Endodermal cell (in vitro differentiated cells): Measurements from ENCODE around the gene AXIN2. TPM values are rescaled to one million over a fixed set of nuclear protein-coding genes. Genes with fewer than 3 reads are reported as not detected.

Source experiments
- DNase-seq: peaks from one replicate; pipeline ENCODE4 v3.0.0-alpha.2; 2017
- H3K27ac ChIP-seq: 2 replicates; pipeline ENCODE4 v1.5.1; 2013; ENCODE audit warnings: mild to moderate bottlenecking, low read depth, low read length, moderate library complexity
- H3K27me3 ChIP-seq: 2 replicates; pipeline ENCODE4 v1.6.1; 2013; ENCODE audit warnings: mild to moderate bottlenecking, low read length, moderate library complexity; ENCODE audit not compliant: insufficient read depth, control insufficient read depth, poor library complexity, severe bottlenecking
- H3K36me3 ChIP-seq: 2 replicates; pipeline ENCODE4 v1.7.0; 2013; ENCODE audit warnings: mild to moderate bottlenecking, low read length, moderate library complexity; ENCODE audit not compliant: control insufficient read depth, insufficient read depth
- H3K4me1 ChIP-seq: one replicate; pipeline ENCODE4 v1.7.0; 2013; ENCODE audit warnings: low read length; ENCODE audit not compliant: control insufficient read depth, insufficient read depth
- H3K4me3 ChIP-seq: 2 replicates; pipeline ENCODE4 v1.5.1; 2013; ENCODE audit warnings: mild to moderate bottlenecking, low read length, moderate library complexity
- H3K9ac ChIP-seq: 2 replicates; pipeline ENCODE4 v1.6.1; 2013; ENCODE audit warnings: mild to moderate bottlenecking, low read length, moderate library complexity; ENCODE audit not compliant: poor library complexity, severe bottlenecking; ENCODE audit errors: extremely low read depth
- H3K9me3 ChIP-seq: 2 replicates; pipeline ENCODE4 v1.6.1; 2013; ENCODE audit warnings: mild to moderate bottlenecking, low read length, moderate library complexity; ENCODE audit not compliant: control insufficient read depth
- H3K27ac Mint-ChIP-seq: 2 replicates; pipeline ENCODE4 v1.8.0; 2020; ENCODE audit warnings: mixed read lengths
- H3K27me3 Mint-ChIP-seq: 2 replicates; pipeline ENCODE4 v1.8.0; 2021; ENCODE audit warnings: mild to moderate bottlenecking, mixed read lengths; ENCODE audit not compliant: insufficient read depth
- H3K36me3 Mint-ChIP-seq: 2 replicates; pipeline ENCODE4 v1.8.0; 2020; ENCODE audit warnings: low read depth, mixed read lengths
- H3K4me1 Mint-ChIP-seq: 2 replicates; pipeline ENCODE4 v1.8.0; 2020; ENCODE audit warnings: mixed read lengths
- H3K4me3 Mint-ChIP-seq: 2 replicates; pipeline ENCODE4 v1.8.0; 2020; ENCODE audit warnings: mild to moderate bottlenecking, moderate library complexity, mixed read lengths
- H3K9me3 Mint-ChIP-seq: 2 replicates; pipeline ENCODE4 v1.8.0; 2020; ENCODE audit warnings: mild to moderate bottlenecking, mixed read lengths
- WGBS, 2 experiments: methylation state at CpG; one replicate each; pipeline versions ENCODE4 v1.1.5 to v1.1.7; 2013; ENCODE audit warnings: missing lambda C conversion rate in 2 of 2, mixed read lengths in 1 of 2; ENCODE audit not compliant: insufficient coverage in 1 of 2, insufficient read length in 1 of 2; 5-methylcytosine and 5-hydroxymethylcytosine counted together
- total RNA-seq, 2 donors: library from RNA; stranded (reverse); fragmentation: NEBNext Ultra II Directional in 1 of 2; extraction: Animal tissue kit (Norgen Biotek cat#: 25700) in 1 of 2; gene quantifications; 2 replicates in 1 of 2; 3 replicates in 1 of 2; pipeline ENCODE4 v1.2.1, GENCODE V29; 2021
- TF ChIP-seq, protein P1 (sequence below): fragments of 200-600 bp; sonication (generic); conservative IDR thresholded peaks from 2 replicates; pipeline ENCODE4 v1.5.0; 2021; ENCODE audit warnings: antibody characterized with exemption, mild to moderate bottlenecking

AXIN2 gene
- total RNA-seq, 2 donors from 2014 or later = 40.1 to 53.2 TPM

DNA sequence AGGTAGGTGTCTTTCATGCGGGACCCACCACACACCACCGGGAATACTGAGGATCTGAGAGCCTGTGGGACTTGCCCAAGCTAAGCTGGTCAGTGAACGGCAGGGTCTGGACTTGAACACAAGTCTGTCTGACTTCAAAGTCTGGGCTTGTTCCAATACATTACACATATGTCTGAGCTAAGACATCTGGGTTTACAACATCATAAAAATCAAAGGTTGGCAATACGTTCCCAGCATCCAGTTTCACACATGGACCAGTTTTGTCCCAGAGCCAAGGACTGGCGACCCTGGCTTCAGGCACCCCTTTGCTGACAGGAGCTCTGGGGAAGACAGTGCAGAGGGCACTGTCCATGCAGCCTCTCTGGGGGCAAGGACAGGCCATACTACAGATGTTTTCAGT lies 27.9 kb upstream of the AXIN2 start:
- no peaks in the 10 kb centered on the region for H3K27me3 ChIP-seq
- TF ChIP-seq, protein P1, sequence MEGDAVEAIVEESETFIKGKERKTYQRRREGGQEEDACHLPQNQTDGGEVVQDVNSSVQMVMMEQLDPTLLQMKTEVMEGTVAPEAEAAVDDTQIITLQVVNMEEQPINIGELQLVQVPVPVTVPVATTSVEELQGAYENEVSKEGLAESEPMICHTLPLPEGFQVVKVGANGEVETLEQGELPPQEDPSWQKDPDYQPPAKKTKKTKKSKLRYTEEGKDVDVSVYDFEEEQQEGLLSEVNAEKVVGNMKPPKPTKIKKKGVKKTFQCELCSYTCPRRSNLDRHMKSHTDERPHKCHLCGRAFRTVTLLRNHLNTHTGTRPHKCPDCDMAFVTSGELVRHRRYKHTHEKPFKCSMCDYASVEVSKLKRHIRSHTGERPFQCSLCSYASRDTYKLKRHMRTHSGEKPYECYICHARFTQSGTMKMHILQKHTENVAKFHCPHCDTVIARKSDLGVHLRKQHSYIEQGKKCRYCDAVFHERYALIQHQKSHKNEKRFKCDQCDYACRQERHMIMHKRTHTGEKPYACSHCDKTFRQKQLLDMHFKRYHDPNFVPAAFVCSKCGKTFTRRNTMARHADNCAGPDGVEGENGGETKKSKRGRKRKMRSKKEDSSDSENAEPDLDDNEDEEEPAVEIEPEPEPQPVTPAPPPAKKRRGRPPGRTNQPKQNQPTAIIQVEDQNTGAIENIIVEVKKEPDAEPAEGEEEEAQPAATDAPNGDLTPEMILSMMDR = no peak
- WGBS, 2 experiments = 95 to 100% methylated on average over 2 to 5 of the region's 5 CpGs
- H3K9ac ChIP-seq = no peak overlapping the region
- no peak overlapping the region for H3K27ac ChIP-seq
- no peak overlapping the region for H3K4me3 ChIP-seq
- no peak for DNase-seq
- H3K9me3 Mint-ChIP-seq = no peaks in the 10 kb centered on the region
- H3K36me3 Mint-ChIP-seq = no peaks in the 10 kb centered on the region
- H3K36me3 ChIP-seq = no peaks in the 10 kb centered on the region
- no peaks in the 10 kb centered on the region for H3K9me3 ChIP-seq
- no peak overlapping the region for H3K4me3 Mint-ChIP-seq
- no peak overlapping the region for H3K27ac Mint-ChIP-seq
- H3K4me1 Mint-ChIP-seq = peaks cover 48% of the 10 kb centered on the region
- peaks cover 24% of the 10 kb centered on the region for H3K4me1 ChIP-seq
- H3K27me3 Mint-ChIP-seq = no peaks in the 10 kb centered on the region

DNA sequence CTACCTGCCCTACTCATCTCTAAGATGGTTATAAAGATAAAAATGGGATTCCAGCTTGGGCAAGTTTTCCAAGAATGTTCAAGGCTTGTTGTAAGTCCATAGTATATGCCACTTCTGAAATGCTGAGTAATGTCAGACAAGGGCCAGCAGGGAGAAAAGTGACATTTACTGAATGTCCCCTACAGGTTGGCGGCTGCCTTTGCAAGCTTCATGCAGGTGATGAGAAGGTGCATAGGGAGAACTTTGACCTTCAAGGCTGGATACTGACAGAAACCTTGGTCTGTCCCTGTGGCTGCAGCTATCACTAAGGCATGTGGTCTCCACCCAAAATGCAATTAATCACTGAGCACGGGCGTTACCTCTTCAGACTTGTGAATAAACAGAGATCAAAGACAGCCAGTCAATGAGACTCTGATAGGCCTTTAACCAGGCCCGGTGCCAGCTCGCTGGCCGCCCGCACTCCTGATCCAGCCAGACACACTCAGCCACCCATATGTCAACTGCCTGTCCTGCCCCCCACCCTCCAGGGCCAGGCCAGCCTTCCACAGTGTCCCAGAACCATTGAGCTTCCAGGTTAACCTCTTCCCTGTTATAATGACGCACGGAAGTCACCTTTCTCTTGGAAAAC lies 26.8 kb upstream of the AXIN2 start:
- H3K27me3 ChIP-seq = no peaks in the 10 kb centered on the region
- 87 to 88% methylated on average over 9 of the region's 9 CpGs for WGBS, 2 experiments

DNA sequence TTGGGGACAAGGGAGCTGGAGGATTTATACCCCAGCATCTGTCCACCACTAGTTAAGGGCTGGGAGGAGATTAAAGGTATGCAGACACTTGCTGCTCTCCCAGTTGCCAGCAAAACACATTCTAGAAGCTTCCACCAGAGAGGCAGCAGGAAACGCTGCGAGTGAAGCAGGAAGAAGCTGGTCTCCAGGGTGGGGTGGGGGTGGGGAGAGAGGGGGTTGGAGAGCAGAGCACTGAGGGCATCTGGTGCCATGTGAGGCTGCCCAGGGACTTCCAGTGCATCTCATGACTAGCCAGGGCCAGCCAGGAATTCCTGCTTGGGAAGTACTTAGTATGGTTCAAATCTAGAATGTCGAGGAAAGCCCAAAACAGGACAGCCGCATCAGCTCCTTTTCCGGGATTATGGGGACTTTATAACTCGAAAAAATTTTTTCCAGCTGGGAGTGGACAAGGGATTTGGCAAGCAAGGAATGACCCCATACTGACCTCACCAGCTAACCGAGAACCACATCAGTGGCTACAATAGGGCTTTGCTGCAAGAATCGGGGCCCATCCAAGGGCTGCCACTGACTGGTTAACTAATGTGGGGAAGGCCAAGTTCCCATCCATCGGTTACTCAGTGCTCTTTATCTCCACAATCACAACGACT lies 26.2 kb upstream of the AXIN2 start:
- Histone ChIP-seq H3K27ac (no peak overlapping the region), H3K4me3 (no peak overlapping the region), H3K9ac (no peak overlapping the region), H3K27me3 (no peaks in the 10 kb centered on the region), H3K9me3 (no peaks in the 10 kb centered on the region), H3K4me1 (peaks cover 12% of the 10 kb centered on the region), H3K36me3 (no peaks in the 10 kb centered on the region)
- H3K27ac Mint-ChIP-seq = no peak overlapping the region
- H3K36me3 Mint-ChIP-seq = no peaks in the 10 kb centered on the region
- WGBS, 2 experiments = 93 to 94% methylated on average over 3 to 9 of the region's 10 CpGs
- H3K9me3 Mint-ChIP-seq = no peaks in the 10 kb centered on the region
- H3K4me3 Mint-ChIP-seq = no peak overlapping the region
- TF ChIP-seq, protein P1 = no peak
- H3K4me1 Mint-ChIP-seq = peaks cover 32% of the 10 kb centered on the region
- peaks cover 3% of the 10 kb centered on the region for H3K27me3 Mint-ChIP-seq
- no peak for DNase-seq

More for the DNA sequence above, 26.8 kb upstream of the AXIN2 start:
- Histone ChIP-seq H3K4me3 (no peak overlapping the region), H3K4me1 (peaks cover 18% of the 10 kb centered on the region), H3K36me3 (no peaks in the 10 kb centered on the region), H3K9me3 (no peaks in the 10 kb centered on the region), H3K9ac (no peak overlapping the region), H3K27ac (no peak overlapping the region)
- H3K27ac Mint-ChIP-seq = no peak overlapping the region
- H3K36me3 Mint-ChIP-seq = no peaks in the 10 kb centered on the region
- TF ChIP-seq, protein P1 = peak; percentile 79
- H3K4me1 Mint-ChIP-seq = peaks cover 39% of the 10 kb centered on the region
- H3K4me3 Mint-ChIP-seq = no peak overlapping the region
- peak; percentile 81 for DNase-seq
- no peaks in the 10 kb centered on the region for H3K9me3 Mint-ChIP-seq
- peaks cover 3% of the 10 kb centered on the region for H3K27me3 Mint-ChIP-seq
